ENCODE results near the gene CORO2A.

DNA sequence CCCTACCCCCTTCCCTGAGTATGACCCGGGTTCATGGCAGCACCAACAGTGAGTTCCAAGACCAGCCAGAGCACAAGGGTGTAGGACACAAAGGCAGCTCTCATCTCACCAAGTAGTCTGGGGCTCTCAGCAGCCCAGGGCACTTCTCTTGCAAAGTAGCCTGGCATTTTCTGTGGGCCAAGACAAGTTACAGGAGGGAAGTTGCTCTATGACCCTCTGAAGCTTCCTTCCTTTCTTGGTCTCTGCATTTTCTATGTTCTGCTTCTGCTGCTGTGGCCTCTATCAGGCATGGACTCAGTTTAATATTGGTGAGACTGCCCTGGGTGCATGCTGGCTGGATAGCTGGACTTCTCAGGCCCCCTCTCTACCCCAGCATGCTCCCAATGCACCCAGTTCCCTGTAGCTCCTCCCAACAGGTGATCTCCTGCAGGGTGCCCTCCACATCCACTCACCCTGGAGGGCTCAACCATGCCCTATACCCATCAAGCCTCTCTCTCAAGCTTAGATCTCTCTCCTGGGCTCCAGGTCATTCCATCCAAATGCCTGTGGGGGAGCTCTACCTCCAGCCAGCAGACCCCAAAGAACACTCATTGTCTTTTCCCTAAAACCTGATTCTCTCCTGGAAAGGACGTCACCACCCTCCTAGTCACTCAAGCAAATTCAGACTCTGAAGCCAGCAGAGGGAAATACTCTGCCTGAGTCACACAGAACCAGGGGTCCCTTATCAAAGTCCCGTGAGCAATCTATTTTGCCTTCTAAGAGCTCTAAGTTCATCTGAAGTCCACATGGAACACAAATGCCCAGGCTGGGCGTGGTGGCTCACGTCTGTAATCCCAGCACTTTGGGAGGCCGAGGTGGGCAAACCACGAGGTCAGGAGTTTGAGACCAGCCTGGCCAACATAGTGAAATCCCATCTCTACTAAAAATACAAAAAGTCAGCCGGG lies 49.2 kb upstream of the CORO2A start:
- no peak for TF ChIP-seq FOXM1 (IDR thresholded peaks at IDR 0.05; ENCODE audit: borderline replicate concordance, low read depth)
- no peak for TF ChIP-seq YY1 (IDR thresholded peaks at IDR 0.05; ENCODE audit: low read depth)
- TF ChIP-seq, protein P1, sequence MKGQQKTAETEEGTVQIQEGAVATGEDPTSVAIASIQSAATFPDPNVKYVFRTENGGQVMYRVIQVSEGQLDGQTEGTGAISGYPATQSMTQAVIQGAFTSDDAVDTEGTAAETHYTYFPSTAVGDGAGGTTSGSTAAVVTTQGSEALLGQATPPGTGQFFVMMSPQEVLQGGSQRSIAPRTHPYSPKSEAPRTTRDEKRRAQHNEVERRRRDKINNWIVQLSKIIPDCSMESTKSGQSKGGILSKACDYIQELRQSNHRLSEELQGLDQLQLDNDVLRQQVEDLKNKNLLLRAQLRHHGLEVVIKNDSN (IDR thresholded peaks at IDR 0.05), result no peak
- TF ChIP-seq, protein P2, sequence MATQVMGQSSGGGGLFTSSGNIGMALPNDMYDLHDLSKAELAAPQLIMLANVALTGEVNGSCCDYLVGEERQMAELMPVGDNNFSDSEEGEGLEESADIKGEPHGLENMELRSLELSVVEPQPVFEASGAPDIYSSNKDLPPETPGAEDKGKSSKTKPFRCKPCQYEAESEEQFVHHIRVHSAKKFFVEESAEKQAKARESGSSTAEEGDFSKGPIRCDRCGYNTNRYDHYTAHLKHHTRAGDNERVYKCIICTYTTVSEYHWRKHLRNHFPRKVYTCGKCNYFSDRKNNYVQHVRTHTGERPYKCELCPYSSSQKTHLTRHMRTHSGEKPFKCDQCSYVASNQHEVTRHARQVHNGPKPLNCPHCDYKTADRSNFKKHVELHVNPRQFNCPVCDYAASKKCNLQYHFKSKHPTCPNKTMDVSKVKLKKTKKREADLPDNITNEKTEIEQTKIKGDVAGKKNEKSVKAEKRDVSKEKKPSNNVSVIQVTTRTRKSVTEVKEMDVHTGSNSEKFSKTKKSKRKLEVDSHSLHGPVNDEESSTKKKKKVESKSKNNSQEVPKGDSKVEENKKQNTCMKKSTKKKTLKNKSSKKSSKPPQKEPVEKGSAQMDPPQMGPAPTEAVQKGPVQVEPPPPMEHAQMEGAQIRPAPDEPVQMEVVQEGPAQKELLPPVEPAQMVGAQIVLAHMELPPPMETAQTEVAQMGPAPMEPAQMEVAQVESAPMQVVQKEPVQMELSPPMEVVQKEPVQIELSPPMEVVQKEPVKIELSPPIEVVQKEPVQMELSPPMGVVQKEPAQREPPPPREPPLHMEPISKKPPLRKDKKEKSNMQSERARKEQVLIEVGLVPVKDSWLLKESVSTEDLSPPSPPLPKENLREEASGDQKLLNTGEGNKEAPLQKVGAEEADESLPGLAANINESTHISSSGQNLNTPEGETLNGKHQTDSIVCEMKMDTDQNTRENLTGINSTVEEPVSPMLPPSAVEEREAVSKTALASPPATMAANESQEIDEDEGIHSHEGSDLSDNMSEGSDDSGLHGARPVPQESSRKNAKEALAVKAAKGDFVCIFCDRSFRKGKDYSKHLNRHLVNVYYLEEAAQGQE (IDR thresholded peaks at IDR 0.05; ENCODE audit: low read depth), result no peak
- TF ChIP-seq TCF12 (IDR thresholded peaks at IDR 0.05; ENCODE audit: low read depth), result no peak

Data from Ishikawa (cell line).